Suprapubic skin (tissue), 4 donors: ENCODE measurements around the gene ATP10B.

ENCODE experiments used
- POLR2A ChIP-seq, 2 donors: fragments of 450-650 bp; IDR thresholded peaks; one replicate each; pipeline ENCODE4 v1.6.1; 2017; ENCODE audit warnings: antibody characterized with exemption in 2 of 2, mild to moderate bottlenecking in 2 of 2, moderate library complexity in 2 of 2
- POLR2AphosphoS5 ChIP-seq, 3 donors: sonication (generic); formaldehyde crosslinking; IDR thresholded peaks; one replicate each; pipeline ENCODE4 v1.6.1; 2017; ENCODE audit warnings: antibody characterized with exemption in 3 of 3
- TF ChIP-seq, protein P1 (sequence below), 2 donors: fragments of 200-600 bp in 1 of 2; fragments of 450-650 bp in 1 of 2; sonication (generic) in 1 of 2; IDR thresholded peaks; one replicate each; pipeline ENCODE4 v1.5.1; 2016 to 2019; ENCODE audit warnings: antibody characterized with exemption in 2 of 2, mild to moderate bottlenecking in 1 of 2, moderate library complexity in 1 of 2

GRCh38 chr5:160702934-160703333 lies 149.1 kb downstream of the ATP10B start:
- TF ChIP-seq, protein P1, sequence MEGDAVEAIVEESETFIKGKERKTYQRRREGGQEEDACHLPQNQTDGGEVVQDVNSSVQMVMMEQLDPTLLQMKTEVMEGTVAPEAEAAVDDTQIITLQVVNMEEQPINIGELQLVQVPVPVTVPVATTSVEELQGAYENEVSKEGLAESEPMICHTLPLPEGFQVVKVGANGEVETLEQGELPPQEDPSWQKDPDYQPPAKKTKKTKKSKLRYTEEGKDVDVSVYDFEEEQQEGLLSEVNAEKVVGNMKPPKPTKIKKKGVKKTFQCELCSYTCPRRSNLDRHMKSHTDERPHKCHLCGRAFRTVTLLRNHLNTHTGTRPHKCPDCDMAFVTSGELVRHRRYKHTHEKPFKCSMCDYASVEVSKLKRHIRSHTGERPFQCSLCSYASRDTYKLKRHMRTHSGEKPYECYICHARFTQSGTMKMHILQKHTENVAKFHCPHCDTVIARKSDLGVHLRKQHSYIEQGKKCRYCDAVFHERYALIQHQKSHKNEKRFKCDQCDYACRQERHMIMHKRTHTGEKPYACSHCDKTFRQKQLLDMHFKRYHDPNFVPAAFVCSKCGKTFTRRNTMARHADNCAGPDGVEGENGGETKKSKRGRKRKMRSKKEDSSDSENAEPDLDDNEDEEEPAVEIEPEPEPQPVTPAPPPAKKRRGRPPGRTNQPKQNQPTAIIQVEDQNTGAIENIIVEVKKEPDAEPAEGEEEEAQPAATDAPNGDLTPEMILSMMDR (IDR thresholded peaks at IDR 0.05), result no peak
- TF ChIP-seq POLR2A (IDR thresholded peaks at IDR 0.05) (no peak), POLR2AphosphoS5 (IDR thresholded peaks at IDR 0.05) (no peak)
